WTC11 (cell line): Measurements from ENCODE around the gene CEACAM8.

ENCODE experiments used
- ATF1 ChIP-seq: sonication (generic); formaldehyde crosslinking; IDR thresholded peaks from 2 replicates; pipeline ENCODE4 v1.8.1; 2023; ENCODE audit warnings: mild to moderate bottlenecking, moderate library complexity, missing genetic modification reagents
- ATF3 ChIP-seq: sonication (generic); formaldehyde crosslinking; conservative IDR thresholded peaks from 2 replicates; pipeline ENCODE4 v1.8.1; 2022; ENCODE audit warnings: mild to moderate bottlenecking, missing genetic modification reagents
- CREM ChIP-seq: sonication (generic); formaldehyde crosslinking; IDR thresholded peaks from 2 replicates; pipeline ENCODE4 v1.8.1; 2022; ENCODE audit warnings: mild to moderate bottlenecking, missing genetic modification reagents, moderate library complexity
- CTCF ChIP-seq: fragments of 200-600 bp; IDR thresholded peaks from 2 replicates; pipeline ENCODE4 v1.8.0; 2022; ENCODE audit warnings: antibody characterized with exemption
- E2F5 ChIP-seq: sonication (generic); formaldehyde crosslinking; IDR thresholded peaks from 2 replicates; pipeline ENCODE4 v1.8.1; 2022; ENCODE audit warnings: mild to moderate bottlenecking, moderate library complexity, missing genetic modification reagents
- GTF2I ChIP-seq: fragments of 250-450 bp; sonication (Bioruptor Pico); conservative IDR thresholded peaks from 2 replicates; pipeline ENCODE4 v1.4.0; 2021; ENCODE audit warnings: mild to moderate bottlenecking
- IRF2 ChIP-seq: sonication (generic); formaldehyde crosslinking; IDR thresholded peaks from 2 replicates; pipeline ENCODE4 v1.8.0; 2022; ENCODE audit warnings: low read depth, missing genetic modification reagents, borderline replicate concordance
- SP1 ChIP-seq: sonication (generic); formaldehyde crosslinking; conservative IDR thresholded peaks from 2 replicates; pipeline ENCODE4 v1.8.1; 2022; ENCODE audit warnings: missing genetic modification reagents
- TEAD4 ChIP-seq: sonication (generic); formaldehyde crosslinking; IDR thresholded peaks from 2 replicates; pipeline ENCODE4 v1.8.0; 2022; ENCODE audit warnings: mild to moderate bottlenecking, missing genetic modification reagents
- USF2 ChIP-seq: sonication (generic); formaldehyde crosslinking; IDR thresholded peaks from 2 replicates; pipeline ENCODE4 v1.8.1; 2023; ENCODE audit warnings: mild to moderate bottlenecking, missing genetic modification reagents, moderate library complexity
- ZNF512 ChIP-seq: sonication (generic); formaldehyde crosslinking; IDR thresholded peaks from 2 replicates; pipeline ENCODE4 v1.8.1; 2022; ENCODE audit warnings: missing genetic modification reagents, borderline replicate concordance

GRCh38 chr19:42548552-42548951 lies 46.2 kb downstream of the CEACAM8 start:
- TF ChIP-seq IRF2 (no peak), ZNF512 (CRISPR knock-in tag) (no peak), CTCF (no peak), GTF2I (CRISPR knock-in tag) (no peak), USF2 (no peak), TEAD4 (CRISPR knock-in tag) (no peak), ATF3 (CRISPR knock-in tag) (no peak), ATF1 (CRISPR knock-in tag) (no peak), E2F5 (CRISPR knock-in tag) (no peak), CREM (CRISPR knock-in tag) (no peak), SP1 (CRISPR knock-in tag) (no peak)
